Measurements from ENCODE around the gene CIZ1.

GRCh38 chr9:128211186-128211980, 20.0 kb upstream of the CIZ1 start:
- TF ChIP-seq SIN3A (IDR thresholded peaks at IDR 0.05; ENCODE audit: low read depth, low read length): no peak
- no peak for TF ChIP-seq TCF12 (IDR thresholded peaks at IDR 0.05; ENCODE audit: low read depth, low read length)
- TF ChIP-seq, protein P1, sequence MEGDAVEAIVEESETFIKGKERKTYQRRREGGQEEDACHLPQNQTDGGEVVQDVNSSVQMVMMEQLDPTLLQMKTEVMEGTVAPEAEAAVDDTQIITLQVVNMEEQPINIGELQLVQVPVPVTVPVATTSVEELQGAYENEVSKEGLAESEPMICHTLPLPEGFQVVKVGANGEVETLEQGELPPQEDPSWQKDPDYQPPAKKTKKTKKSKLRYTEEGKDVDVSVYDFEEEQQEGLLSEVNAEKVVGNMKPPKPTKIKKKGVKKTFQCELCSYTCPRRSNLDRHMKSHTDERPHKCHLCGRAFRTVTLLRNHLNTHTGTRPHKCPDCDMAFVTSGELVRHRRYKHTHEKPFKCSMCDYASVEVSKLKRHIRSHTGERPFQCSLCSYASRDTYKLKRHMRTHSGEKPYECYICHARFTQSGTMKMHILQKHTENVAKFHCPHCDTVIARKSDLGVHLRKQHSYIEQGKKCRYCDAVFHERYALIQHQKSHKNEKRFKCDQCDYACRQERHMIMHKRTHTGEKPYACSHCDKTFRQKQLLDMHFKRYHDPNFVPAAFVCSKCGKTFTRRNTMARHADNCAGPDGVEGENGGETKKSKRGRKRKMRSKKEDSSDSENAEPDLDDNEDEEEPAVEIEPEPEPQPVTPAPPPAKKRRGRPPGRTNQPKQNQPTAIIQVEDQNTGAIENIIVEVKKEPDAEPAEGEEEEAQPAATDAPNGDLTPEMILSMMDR (IDR thresholded peaks at IDR 0.05 in 2 of 3, conservative IDR thresholded peaks at IDR 0.05 in 1 of 3; ENCODE audit: control insufficient read depth in 2 of 3, extremely low read depth in 1 of 3, insufficient read depth in 1 of 3, low read depth in 3 of 3, low read length in 3 of 3): no peak
